Thoracic aorta endothelial cell (primary cell): ENCODE results near the gene PLS1. TPM values are rescaled to one million over a fixed set of nuclear protein-coding genes. Genes with fewer than 3 reads are reported as not detected.

Experiments
- small RNA-seq: library from RNA; depleted of rRNA; stranded (forward); fragments of <200 nt; gene quantifications from one replicate; pipeline ENCODE3, GENCODE V24; 2012
- total RNA-seq: library from RNA; depleted of rRNA; stranded (reverse); fragments of >200 nt; gene quantifications from 2 replicates; pipeline ENCODE4 v1.2.3, GENCODE V29; 2012

PLS1 gene, protein sequence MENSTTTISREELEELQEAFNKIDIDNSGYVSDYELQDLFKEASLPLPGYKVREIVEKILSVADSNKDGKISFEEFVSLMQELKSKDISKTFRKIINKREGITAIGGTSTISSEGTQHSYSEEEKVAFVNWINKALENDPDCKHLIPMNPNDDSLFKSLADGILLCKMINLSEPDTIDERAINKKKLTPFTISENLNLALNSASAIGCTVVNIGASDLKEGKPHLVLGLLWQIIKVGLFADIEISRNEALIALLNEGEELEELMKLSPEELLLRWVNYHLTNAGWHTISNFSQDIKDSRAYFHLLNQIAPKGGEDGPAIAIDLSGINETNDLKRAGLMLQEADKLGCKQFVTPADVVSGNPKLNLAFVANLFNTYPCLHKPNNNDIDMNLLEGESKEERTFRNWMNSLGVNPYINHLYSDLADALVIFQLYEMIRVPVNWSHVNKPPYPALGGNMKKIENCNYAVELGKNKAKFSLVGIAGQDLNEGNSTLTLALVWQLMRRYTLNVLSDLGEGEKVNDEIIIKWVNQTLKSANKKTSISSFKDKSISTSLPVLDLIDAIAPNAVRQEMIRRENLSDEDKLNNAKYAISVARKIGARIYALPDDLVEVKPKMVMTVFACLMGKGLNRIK
- 2.4 and 3.3 TPM in 2 replicates for total RNA-seq

DNA sequence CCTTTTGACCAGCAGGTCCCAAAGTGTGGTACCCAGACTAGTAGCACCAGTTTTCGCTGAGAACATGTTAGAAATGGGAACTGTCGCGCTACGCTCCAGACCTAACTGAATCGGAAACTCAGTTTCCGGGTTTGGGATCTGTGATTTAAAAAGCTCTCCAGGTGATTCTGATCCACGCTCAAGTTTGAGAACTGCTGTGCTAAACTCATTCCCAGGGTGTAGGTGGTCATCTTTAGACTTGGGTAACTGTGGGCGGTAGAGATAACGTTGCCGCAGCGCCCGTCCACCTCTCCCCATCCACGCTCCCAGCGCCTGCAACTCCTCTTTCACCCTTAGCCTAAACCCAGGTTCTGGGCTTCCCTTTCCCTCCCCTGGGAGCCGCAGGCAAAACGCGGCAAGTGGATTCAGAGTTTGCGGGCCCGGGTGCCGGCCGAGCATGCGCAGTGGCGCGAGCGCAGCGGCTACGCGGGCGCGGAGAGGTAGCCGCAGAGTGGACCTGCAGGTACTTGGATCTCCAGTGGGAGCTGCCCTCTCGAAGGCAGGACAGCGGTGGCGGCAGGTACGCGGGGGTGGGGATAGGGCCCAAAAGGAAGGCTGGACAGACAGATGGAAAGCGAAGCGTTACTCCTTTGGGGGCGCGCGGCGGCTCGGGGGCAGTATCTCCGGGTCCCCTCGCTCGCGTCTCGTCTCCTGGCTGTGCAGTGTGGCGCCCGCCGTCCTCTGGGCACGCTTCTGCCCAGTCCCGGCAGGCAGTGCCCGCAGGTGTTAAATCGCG is at the start of gene PLS1:
Gene PLS1, plus strand, starts transcription at position 443 of the 775 bp plus-strand sequence. CDS start 67,845 bp downstream, outside the sequence.

DNA sequence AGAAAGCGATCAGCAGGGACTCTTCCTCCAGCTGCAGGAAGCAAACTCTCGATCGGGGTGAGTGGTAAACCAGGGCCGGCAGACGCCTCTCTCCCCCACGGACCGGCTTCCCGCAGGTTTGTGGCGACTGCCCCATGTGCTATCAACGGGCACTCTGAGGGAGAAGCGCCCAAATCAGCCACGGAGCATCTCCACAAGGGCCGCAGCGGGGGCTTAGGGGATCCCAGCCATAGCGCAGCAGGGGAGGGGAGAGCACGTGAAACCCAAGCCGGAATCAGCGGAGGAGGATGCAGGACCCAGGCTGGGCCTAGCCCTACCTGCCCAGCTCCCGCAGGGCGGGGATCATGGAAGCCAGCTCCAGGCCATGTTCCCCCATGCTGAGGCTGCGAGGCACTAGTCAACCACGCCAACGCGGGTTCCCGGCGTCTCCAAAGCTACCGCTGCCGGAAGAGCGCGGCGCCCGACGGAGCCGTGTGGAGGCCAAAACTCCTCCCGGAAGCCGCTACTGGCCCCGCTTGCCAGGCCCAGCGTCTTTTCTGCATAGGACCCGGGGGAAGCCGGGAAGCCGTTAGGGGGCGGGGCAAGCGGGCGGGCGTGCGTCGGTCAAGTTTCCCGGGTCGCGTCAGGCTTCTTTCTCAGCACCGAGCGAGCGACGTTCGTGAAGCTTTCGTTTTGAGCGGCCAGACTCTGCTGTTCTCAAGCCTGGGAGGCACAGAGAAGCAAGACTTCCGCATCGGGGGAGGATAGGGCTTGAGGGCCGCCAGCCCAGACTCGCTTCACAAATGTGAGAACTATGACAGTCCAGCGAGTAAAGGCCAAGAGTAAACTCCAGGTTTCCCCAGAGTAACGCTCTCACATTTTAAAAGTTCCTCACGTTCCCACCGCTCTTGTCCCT is 17.6 kb upstream of the PLS1 start, which contains the start of gene ATR:
Gene ATR, minus strand, starts transcription at position 405 of the 895 bp plus-strand sequence. Its CDS starts 29 bp downstream, at position 376.

DNA sequence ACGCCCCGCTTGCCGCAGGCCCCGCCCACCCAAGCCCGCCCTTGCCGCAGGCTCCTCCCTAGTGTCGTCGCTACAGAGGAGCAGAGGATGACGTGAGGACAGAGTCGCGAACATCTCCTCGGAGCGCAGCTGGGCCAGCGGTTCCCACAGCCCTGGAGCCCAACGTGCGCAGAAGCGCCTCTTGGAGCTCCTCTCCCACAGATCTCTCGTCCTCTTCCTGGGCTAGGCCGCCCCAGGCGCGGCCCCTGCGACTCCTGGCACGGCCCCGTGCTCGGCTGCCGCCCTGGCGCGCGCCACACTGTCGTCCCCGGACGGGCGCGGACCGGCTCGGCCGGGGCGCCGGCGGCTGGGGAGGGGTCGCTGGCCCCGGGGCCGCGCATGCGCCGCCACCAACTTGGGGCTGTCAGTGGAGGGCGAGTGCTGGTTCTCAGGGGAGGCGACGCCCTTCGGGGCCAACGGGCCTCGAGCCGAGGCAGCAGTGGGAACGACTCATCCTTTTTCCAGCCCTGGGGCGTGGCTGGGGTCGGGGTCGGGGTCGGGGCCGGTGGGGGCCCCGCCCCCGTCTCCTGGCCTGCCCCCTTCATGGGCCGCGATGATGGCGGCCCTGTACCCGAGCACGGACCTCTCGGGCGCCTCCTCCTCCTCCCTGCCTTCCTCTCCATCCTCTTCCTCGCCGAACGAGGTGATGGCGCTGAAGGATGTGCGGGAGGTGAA is 127.9 kb downstream of the PLS1 start, which contains the start of gene TRPC1:
Gene TRPC1, plus strand, starts transcription at position 67 of the 714 bp plus-strand sequence. Its CDS starts 526 bp downstream, at position 593.

Small RNA genes lying within 50 kb of the gene (small RNA-seq; reads per million reads assigned to genes)
- 0.70 reads per million, percentile 4 among the genes with 10 or more reads in this experiment for gene RNA5SP143

Other genes starting within 250 kb of the PLS1 start
- gene XRN1, start 148.4 kb upstream of the PLS1 start, total RNA-seq, result 68.5 and 77.1 TPM in 2 replicates
- gene ATR, start 17.7 kb upstream of the PLS1 start, total RNA-seq, result 41.2 and 49.1 TPM in 2 replicates
- gene TRPC1, start 127.6 kb downstream of the PLS1 start, total RNA-seq, result 13.8 and 18.0 TPM in 2 replicates